Measurements from ENCODE around the gene C21orf58.

Gene C21orf58

DNA sequence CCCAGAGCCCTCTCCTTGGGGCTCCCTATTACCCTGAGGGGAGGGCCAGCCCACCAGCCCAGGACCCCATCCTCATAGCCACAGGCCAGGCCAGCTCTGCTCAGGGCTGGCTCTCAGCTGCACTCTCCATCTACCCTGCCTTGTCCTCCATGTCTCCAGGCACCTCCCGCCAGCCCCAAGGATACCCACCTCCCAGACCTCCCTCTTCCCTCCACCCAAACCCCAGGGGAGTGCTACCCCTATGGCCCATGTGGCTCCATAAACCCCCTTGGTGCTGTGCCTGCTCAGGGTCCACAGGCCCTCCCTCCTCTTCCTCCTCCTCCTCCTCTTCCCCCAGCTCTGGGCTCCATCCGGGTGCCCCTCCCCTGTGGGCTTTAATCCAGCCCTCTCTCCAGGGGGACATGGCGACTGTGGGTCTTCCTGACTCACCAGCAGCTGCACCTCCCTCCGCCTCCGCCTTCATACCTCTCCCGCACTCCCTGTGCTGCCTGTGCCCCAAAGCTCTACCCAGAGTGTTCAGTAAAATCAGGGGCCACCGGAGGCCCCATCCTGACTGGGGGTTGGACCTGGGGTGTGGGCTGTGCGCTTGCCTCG lies 28.4 kb downstream of the C21orf58 start:
- DNase-seq (ENCODE audit: low spot score), result no peak

- DNase-seq (ENCODE audit: low spot score), result no peak
These were observed 29.0 kb downstream of the C21orf58 start for GRCh38 chr21:46294647-46295176.

DNA sequence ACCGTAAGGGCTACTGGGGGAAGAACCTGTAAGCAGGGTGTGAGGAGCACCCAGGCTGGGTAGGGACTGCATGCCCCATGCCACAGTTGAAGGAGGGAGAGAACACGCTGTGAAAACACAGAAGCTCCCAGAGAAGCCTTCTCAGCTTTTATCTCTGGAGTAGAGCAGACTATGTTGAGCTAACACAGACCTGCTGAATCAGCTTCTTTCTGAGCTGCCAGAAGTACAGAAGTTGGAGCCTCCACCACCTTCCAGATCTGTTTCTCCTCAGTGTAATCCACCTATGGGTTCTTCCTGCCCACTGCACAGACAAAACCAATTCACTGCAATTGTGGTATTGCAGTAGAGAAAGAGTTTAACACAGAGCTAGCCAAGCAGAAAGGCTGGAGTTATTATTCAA lies 32.1 kb downstream of the C21orf58 start:
- DNase-seq (ENCODE audit: low spot score), result no peak

DNA sequence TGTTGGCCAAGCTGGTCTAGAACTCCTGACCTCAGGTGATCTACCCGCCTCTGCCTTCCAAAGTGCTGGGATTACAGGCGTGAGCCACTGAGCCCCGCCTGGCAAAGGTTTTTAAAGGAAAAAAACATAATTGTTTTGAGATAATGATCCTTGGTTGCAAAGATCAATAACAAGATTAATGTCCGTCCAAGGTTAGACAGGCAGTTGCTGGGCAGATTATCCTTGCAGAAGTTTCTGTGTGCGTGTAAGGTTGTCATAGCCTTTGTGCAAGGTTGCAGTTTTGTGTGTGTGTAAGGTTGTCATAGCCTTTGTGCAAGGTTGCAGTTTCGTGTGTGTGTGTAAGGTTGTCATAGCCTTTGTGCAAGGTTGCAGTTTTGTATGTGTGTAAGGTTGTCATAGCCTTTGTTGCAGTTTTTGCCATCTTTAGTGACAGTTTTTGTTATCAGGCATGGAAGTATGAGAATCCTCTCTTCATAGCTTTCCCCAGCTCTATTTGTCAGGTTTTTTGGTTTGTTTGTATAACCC lies 34.0 kb downstream of the C21orf58 start:
- DNase-seq (ENCODE audit: low spot score), result no peak

DNA sequence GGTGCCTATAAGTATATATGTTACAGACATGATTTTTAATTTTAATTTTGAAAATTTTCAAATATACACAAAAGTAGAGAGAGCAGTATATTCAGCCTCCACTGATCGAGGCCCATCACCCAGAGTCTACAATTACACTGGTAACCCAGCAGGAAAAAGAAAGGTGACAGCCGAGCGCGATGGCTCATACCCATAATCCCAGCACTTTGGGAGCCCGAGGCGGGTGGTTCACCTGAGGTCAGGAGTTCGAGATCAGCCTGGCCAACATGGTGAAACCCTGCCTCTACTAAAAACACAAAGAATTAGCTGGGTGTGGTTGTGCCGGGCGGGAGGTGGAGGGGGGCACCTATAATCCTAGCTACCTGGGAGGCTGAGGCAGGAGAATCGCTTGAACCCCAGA lies 36.1 kb downstream of the C21orf58 start:
- no peak for DNase-seq (ENCODE audit: low spot score)

DNA sequence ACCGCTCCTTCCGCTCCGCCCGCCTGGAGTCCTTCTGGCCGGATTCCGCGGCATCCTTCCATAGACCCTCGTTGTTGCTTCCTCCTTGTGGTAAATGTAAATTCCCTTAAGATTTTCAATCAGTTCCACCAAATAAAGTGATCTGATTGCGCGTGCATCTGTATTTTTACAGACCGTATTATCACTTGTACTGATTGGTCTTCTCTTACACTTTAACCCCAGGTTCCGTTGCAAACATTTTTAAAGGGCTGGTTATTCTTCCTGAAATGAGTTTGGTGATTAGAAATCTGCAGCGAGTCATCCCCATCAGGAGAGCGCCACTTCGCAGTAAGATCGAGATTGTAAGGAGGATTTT lies 37.0 kb downstream of the C21orf58 start:
- no peak for DNase-seq (ENCODE audit: low spot score)

GRCh38 chr21:46285761-46286647 lies 37.7 kb downstream of the C21orf58 start, which contains the start of gene YBEY:
Gene YBEY (plus strand): TSS chr21:46286342. CDS start chr21:46286914, 572 bp downstream.
- peak; percentile 84 for DNase-seq (ENCODE audit: low spot score)

GRCh38 chr21:46285206-46285661 lies 38.4 kb downstream of the C21orf58 start, which contains the start of gene MCM3AP:
Gene MCM3AP (minus strand): TSS chr21:46285611. CDS start chr21:46285286, 325 bp downstream.
- DNase-seq (ENCODE audit: low spot score), result no peak

GRCh38 chr21:46284733-46285132 lies 38.9 kb downstream of the C21orf58 start:
- no peak for DNase-seq (ENCODE audit: low spot score)

DNA sequence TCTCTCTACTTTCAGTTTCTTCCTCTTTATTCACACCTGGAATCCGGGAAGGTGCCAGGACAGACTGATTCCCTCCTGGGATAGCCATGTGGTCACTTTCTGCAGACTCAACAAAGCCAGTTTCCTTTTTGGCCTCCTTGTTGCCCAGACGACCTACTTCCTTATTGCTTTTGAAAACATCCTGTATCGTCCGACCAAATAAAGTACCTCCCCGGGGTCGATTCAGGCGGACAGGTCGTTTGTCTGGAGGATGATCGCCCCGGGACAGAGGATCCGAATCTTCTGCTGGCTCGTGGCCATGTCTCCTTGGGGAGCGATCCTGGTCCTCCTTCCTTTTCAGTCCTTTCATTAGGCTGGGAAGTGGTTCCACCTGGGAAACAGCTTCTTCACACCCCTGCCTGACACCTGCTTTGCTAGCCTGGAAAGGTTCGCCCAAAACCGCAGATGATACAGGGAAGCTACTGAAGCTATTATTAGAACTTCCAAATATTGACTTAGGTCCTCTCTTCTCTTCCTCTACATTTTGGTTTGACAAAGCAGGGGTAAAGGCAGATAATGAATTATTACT lies 39.5 kb downstream of the C21orf58 start:
- no peak for DNase-seq (ENCODE audit: low spot score)

- DNase-seq (ENCODE audit: low spot score), result no peak
These were observed 48.8 kb downstream of the C21orf58 start for GRCh38 chr21:46274797-46275390.

GRCh38 chr21:46273341-46273740 lies 50.3 kb downstream of the C21orf58 start:
- DNase-seq (ENCODE audit: low spot score), result no peak

GRCh38 chr21:46269466-46269865 lies 54.2 kb downstream of the C21orf58 start:
- DNase-seq (ENCODE audit: low spot score), result no peak

GRCh38 chr21:46268371-46268770 lies 55.3 kb downstream of the C21orf58 start:
- DNase-seq (ENCODE audit: low spot score), result no peak

- no peak for DNase-seq (ENCODE audit: low spot score)
These were observed 56.7 kb downstream of the C21orf58 start for GRCh38 chr21:46266946-46267345.

GRCh38 chr21:46265736-46266525 lies 57.7 kb downstream of the C21orf58 start:
- no peak for DNase-seq (ENCODE audit: low spot score)

DNA sequence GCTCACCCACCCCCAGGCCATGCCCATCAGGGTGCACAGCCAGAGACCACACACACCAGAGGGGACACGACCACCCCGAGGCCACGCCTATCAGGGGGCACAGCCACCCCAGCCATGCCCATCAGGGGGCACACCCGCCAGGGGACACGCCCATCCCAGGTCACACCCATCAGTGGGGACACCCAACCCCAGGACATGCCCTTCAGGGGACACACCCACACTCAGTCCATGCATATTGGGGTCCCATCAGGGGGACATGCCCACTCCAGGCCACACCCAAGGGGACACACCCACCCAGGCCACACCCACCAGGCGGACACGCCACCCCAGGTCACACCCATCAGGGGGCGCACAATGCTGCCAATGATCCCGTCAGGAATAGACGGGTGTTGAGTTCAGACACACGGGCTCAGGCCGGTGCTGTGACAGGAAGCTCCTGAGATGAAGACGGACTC lies 59.0 kb downstream of the C21orf58 start:
- DNase-seq (ENCODE audit: low spot score), result no peak

- DNase-seq (ENCODE audit: low spot score), result no peak
These were observed 59.5 kb downstream of the C21orf58 start for GRCh38 chr21:46264046-46264689.

- no peak for DNase-seq (ENCODE audit: low spot score)
These were observed 67.1 kb downstream of the C21orf58 start for GRCh38 chr21:46256501-46256994.

DNA sequence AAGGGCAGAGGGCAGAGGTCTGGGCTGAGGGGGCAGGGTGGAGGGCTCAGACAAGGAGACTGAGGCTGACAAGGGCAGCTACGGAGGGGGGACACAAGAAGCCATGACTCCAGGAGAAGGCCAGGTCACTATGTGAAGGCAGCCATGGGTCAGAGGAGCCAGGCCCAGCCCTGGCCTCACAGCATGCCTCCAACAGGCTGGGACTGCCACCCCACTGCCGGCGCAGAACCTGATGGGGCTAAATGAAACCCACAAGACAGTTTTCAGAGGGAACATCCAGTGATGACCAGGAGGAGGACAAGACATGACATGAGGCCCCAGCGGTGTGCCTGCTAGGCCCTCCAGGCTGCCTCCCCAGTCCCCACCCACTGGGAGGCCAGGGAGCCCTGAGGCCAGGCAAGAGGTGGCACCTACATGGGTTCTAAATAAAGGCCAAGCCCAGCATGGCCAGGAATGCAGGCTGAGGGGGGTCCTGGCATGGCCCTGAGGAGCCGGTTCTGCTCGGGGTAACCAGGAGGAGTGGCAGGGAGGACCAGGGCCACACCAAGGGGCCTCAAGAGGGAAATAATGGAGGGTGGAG lies 67.8 kb downstream of the C21orf58 start:
- no peak for DNase-seq (ENCODE audit: low spot score)

Data from CD4-positive, alpha-beta T cell treated with Interleukin-2 at 100 ng/mL for 4 hours (primary cell).